Sigmoid colon (tissue), 7 donors: Measurements from ENCODE around the gene ZNF579. TPM values are rescaled to one million over a fixed set of nuclear protein-coding genes. Genes with fewer than 3 reads are reported as not detected.

ENCODE experiments used
- DNase-seq: peaks from one replicate; pipeline ENCODE4 v3.0.0-alpha.2; 2019
- H3K27ac ChIP-seq, 4 donors: fragments of 200-600 bp; sonication (generic); one replicate each; pipeline ENCODE4 v1.5.1; 2016 to 2019; ENCODE audit warnings: mild to moderate bottlenecking in 1 of 4
- H3K27me3 ChIP-seq, 3 donors: fragments of 200-600 bp; sonication (generic); one replicate each; pipeline ENCODE4 v1.5.1; 2019; ENCODE audit warnings: mild to moderate bottlenecking in 1 of 3
- H3K36me3 ChIP-seq, 4 donors: fragments of 200-600 bp; sonication (generic); one replicate each; pipeline ENCODE4 v1.5.1; 2016 to 2019
- H3K4me1 ChIP-seq, 4 donors: fragments of 200-600 bp; sonication (generic); one replicate each; pipeline ENCODE4 v1.5.1; 2017 to 2019
- H3K4me3 ChIP-seq, 4 donors: fragments of 200-600 bp; sonication (generic); one replicate each; pipeline ENCODE4 v1.5.1; 2017 to 2019; ENCODE audit warnings: mild to moderate bottlenecking in 2 of 4, moderate library complexity in 1 of 4
- H3K9me3 ChIP-seq, 4 donors: fragments of 200-600 bp in 3 of 4; sonication (generic) in 3 of 4; one replicate each; pipeline versions ENCODE4 v1.5.1 to v1.6.1; 2013 to 2019
- CTCF ChIP-seq, 4 experiments: fragments of 450-650 bp in 3 of 4; fragments of 200-600 bp in 1 of 4; IDR thresholded peaks; one replicate each; pipeline ENCODE4 v1.5.1; 2016 to 2019; ENCODE audit warnings: antibody characterized with exemption in 4 of 4, mild to moderate bottlenecking in 3 of 4, moderate library complexity in 2 of 4
- EP300 ChIP-seq, 4 donors: sonication (generic); formaldehyde crosslinking; IDR thresholded peaks; one replicate each; pipeline ENCODE4 v1.6.1; 2017; ENCODE audit warnings: antibody characterized with exemption in 4 of 4
- POLR2A ChIP-seq, 2 donors: fragments of 450-650 bp; IDR thresholded peaks; one replicate each; pipeline ENCODE4 v1.6.1; 2016; ENCODE audit warnings: antibody characterized with exemption in 2 of 2, mild to moderate bottlenecking in 2 of 2, moderate library complexity in 2 of 2
- POLR2AphosphoS5 ChIP-seq, 4 donors: sonication (generic); formaldehyde crosslinking; IDR thresholded peaks; one replicate each; pipeline ENCODE4 v1.6.1; 2017; ENCODE audit warnings: antibody characterized with exemption in 4 of 4
- WGBS, 2 donors: extraction: QIAGEN DNeasy Blood & Tissue Kit; methylation state at CpG; one replicate each; pipeline ENCODE4 v1.1.7; 2013; 5-methylcytosine and 5-hydroxymethylcytosine counted together
- intact Hi-C: fragments of 100-400 bp; cut with DNase I; formaldehyde crosslinking; loops from one replicate; pipeline ENCODE4 v1.15.1; 2023
- polyA plus RNA-seq, 3 donors: library from polyadenylated mRNA; stranded (reverse); fragments of 200-250 nt; gene quantifications; one replicate each; pipeline ENCODE4 v1.2.3, GENCODE V29; 2013
- total RNA-seq, 4 donors: library from RNA; depleted of rRNA; stranded (reverse); fragments of >200 nt; gene quantifications; one replicate each; pipeline ENCODE4 v1.1.0, GENCODE V29; 2016
- donor health status: healthy with polysubstance abuse.
- donor health status: Bipolar disorder and iron deficiency.
- donor health status: healthy.

The ZNF579 gene
- total and polyA plus RNA-seq, 7 donors, result 0.69 to 4.0 (median 2.0) TPM

- TF ChIP-seq EP300 (IDR thresholded peaks at IDR 0.05), result no peak
- no peak for TF ChIP-seq CTCF (IDR thresholded peaks at IDR 0.05)
- TF ChIP-seq POLR2AphosphoS5 (IDR thresholded peaks at IDR 0.05), result no peak
- TF ChIP-seq POLR2A (IDR thresholded peaks at IDR 0.05), result no peak
- Histone ChIP-seq H3K4me1 (no peaks in the 10 kb centered on the region), H3K27me3 (peaks cover 5 to 40% (median 28%) of the 10 kb centered on the region in 3 donors), H3K36me3 (no peaks in the 10 kb centered on the region), H3K9me3 (no peaks in the 10 kb centered on the region), H3K27ac (no peak overlapping the region), H3K4me3 (no peak overlapping the region)
- DNase-seq, result no peak
- WGBS, 2 donors, result 69 to 70% methylated on average over 13 of the region's 13 CpGs
- intact Hi-C loops, result no loop called here
These were observed 27.1 kb downstream of the ZNF579 start for GRCh38 chr19:55553217-55554182.

GRCh38 chr19:55552620-55553019 lies 28.0 kb downstream of the ZNF579 start:
- no peak overlapping the region for H3K27ac ChIP-seq
- TF ChIP-seq EP300 (IDR thresholded peaks at IDR 0.05) (no peak), POLR2AphosphoS5 (IDR thresholded peaks at IDR 0.05) (no peak)
- no peaks in the 10 kb centered on the region for H3K36me3 ChIP-seq
- H3K4me1 ChIP-seq, result peaks cover 0 to under 1% (median 0%) of the 10 kb centered on the region in 4 donors
- 68 to 72% methylated on average over 13 of the region's 13 CpGs for WGBS, 2 donors
- no peak overlapping the region for H3K4me3 ChIP-seq
- no peak for DNase-seq
- H3K9me3 ChIP-seq, result no peaks in the 10 kb centered on the region
- peaks cover 5 to 49% (median 34%) of the 10 kb centered on the region in 3 donors for H3K27me3 ChIP-seq
- intact Hi-C loops, result no loop called here

GRCh38 chr19:55552206-55552605 lies 28.4 kb downstream of the ZNF579 start:
- TF ChIP-seq POLR2A (IDR thresholded peaks at IDR 0.05), result no peak
- no peak for TF ChIP-seq CTCF (IDR thresholded peaks at IDR 0.05)
- no peak for TF ChIP-seq EP300 (IDR thresholded peaks at IDR 0.05)
- TF ChIP-seq POLR2AphosphoS5 (IDR thresholded peaks at IDR 0.05), result no peak
- Histone ChIP-seq H3K4me3 (no peak overlapping the region), H3K27me3 (peaks cover 5 to 53% (median 38%) of the 10 kb centered on the region in 3 donors), H3K36me3 (no peaks in the 10 kb centered on the region), H3K27ac (no peak overlapping the region), H3K4me1 (peaks cover 0 to 5% (median 0%) of the 10 kb centered on the region in 4 donors), H3K9me3 (no peaks in the 10 kb centered on the region)
- WGBS, 2 donors, result 81% methylated on average over 5 of the region's 5 CpGs
- intact Hi-C loops, result no loop called here
- DNase-seq, result no peak

GRCh38 chr19:55550321-55550650 lies 30.4 kb downstream of the ZNF579 start:
- H3K4me3 ChIP-seq, result no peak overlapping the region
- WGBS, 2 donors, result 48 to 63% methylated on average over 7 of the region's 7 CpGs
- H3K4me1 ChIP-seq, result peaks cover 0 to 8% (median 0%) of the 10 kb centered on the region in 4 donors
- DNase-seq, result no peak
- H3K27ac ChIP-seq, result no peak overlapping the region
- H3K27me3 ChIP-seq, result peaks cover 5 to 71% (median 54%) of the 10 kb centered on the region in 3 donors
- H3K36me3 ChIP-seq, result no peaks in the 10 kb centered on the region
- no peaks in the 10 kb centered on the region for H3K9me3 ChIP-seq
- TF ChIP-seq EP300 (IDR thresholded peaks at IDR 0.05) (no peak), POLR2A (IDR thresholded peaks at IDR 0.05) (no peak), CTCF (IDR thresholded peaks at IDR 0.05) (no peak)
- intact Hi-C loops, result no loop called here

GRCh38 chr19:55549500-55550320 lies 30.9 kb downstream of the ZNF579 start:
- DNase-seq, result no peak
- Histone ChIP-seq H3K36me3 (no peaks in the 10 kb centered on the region), H3K4me3 (no peak overlapping the region), H3K27ac (peak overlapping the region in 1 of 4 donors; percentile 54), H3K9me3 (no peaks in the 10 kb centered on the region), H3K27me3 (peaks cover 5 to 71% (median 54%) of the 10 kb centered on the region in 3 donors), H3K4me1 (peaks cover 0 to 8% (median 0%) of the 10 kb centered on the region in 4 donors)
- TF ChIP-seq EP300 (IDR thresholded peaks at IDR 0.05), result no peak
- TF ChIP-seq POLR2AphosphoS5 (IDR thresholded peaks at IDR 0.05), result no peak
- no peak for TF ChIP-seq POLR2A (IDR thresholded peaks at IDR 0.05)
- TF ChIP-seq CTCF (IDR thresholded peaks at IDR 0.05), result no peak
- 11 to 45% methylated on average over 36 of the region's 36 CpGs for WGBS, 2 donors
- intact Hi-C loops, result no loop called here
